Uterus (tissue), 4 donors: ENCODE results near the gene NDUFB10. TPM values are rescaled to one million over a fixed set of nuclear protein-coding genes. Genes with fewer than 3 reads are reported as not detected.

Experiments
- DNase-seq, 2 donors: peaks; one replicate each; pipeline ENCODE4 v3.0.0-alpha.2; 2019 to 2020
- H3K27ac ChIP-seq, 2 donors: fragments of 200-600 bp; sonication (generic); 1 replicate in 1 of 2; 2 replicates in 1 of 2; pipeline ENCODE4 v1.5.1; 2016 to 2018
- H3K27me3 ChIP-seq, 2 donors: fragments of 200-600 bp; sonication (generic); one replicate each; pipeline ENCODE4 v1.5.1; 2018 to 2019; ENCODE audit warnings: control low read depth in 1 of 2
- H3K36me3 ChIP-seq, 2 donors: fragments of 200-600 bp; sonication (generic); one replicate each; pipeline ENCODE4 v1.5.1; 2019; ENCODE audit warnings: control low read depth in 1 of 2
- H3K4me1 ChIP-seq, 2 donors: fragments of 200-600 bp; sonication (generic); one replicate each; pipeline ENCODE4 v1.5.1; 2018 to 2019; ENCODE audit warnings: control low read depth in 1 of 2
- H3K4me3 ChIP-seq, 2 donors: fragments of 200-600 bp; sonication (generic); 1 replicate in 1 of 2; 2 replicates in 1 of 2; pipeline ENCODE4 v1.5.1; 2018 to 2019; ENCODE audit warnings: mild to moderate bottlenecking in 1 of 2
- H3K9me3 ChIP-seq, 2 donors: fragments of 200-600 bp; sonication (generic); one replicate each; pipeline ENCODE4 v1.5.1; 2019; ENCODE audit warnings: control low read depth in 1 of 2
- POLR2A ChIP-seq, 2 donors: fragments of 450-650 bp; IDR thresholded peaks; one replicate each; pipeline ENCODE4 v1.6.1; 2016; ENCODE audit warnings: antibody characterized with exemption in 2 of 2, mild to moderate bottlenecking in 1 of 2, moderate library complexity in 1 of 2
- intact Hi-C: fragments of 100-400 bp; cut with DNase I; formaldehyde crosslinking; loops from one replicate; pipeline ENCODE4 v1.15.1; 2023; ENCODE audit warnings: low total_unique reads
- small RNA-seq: library from RNA; depleted of rRNA; stranded (forward); fragments of <200 nt; gene quantifications from one replicate; pipeline ENCODE3, GENCODE V24; 2016
- total RNA-seq, 4 donors: library from RNA; depleted of rRNA in 3 of 4; stranded (reverse); fragments of >200 nt in 3 of 4; gene quantifications; one replicate each; pipeline versions ENCODE4 v1.1.0 to v1.2.4, GENCODE V29; 2014 to 2023
- TF ChIP-seq, protein P1 (sequence below), 4 experiments: fragments of 200-600 bp in 2 of 4; fragments of 450-650 bp in 2 of 4; sonication (generic) in 2 of 4; IDR thresholded peaks; one replicate each; pipeline ENCODE4 v1.5.1; 2016 to 2019; ENCODE audit warnings: antibody characterized with exemption in 4 of 4, mild to moderate bottlenecking in 2 of 4, moderate library complexity in 1 of 4
- donor health status: DM: yes; HTN: yes; CAD: no.

The NDUFB10 gene
- total RNA-seq, 4 donors from 2014 or later, result 50.1 to 532 (median 78.0) TPM

DNA sequence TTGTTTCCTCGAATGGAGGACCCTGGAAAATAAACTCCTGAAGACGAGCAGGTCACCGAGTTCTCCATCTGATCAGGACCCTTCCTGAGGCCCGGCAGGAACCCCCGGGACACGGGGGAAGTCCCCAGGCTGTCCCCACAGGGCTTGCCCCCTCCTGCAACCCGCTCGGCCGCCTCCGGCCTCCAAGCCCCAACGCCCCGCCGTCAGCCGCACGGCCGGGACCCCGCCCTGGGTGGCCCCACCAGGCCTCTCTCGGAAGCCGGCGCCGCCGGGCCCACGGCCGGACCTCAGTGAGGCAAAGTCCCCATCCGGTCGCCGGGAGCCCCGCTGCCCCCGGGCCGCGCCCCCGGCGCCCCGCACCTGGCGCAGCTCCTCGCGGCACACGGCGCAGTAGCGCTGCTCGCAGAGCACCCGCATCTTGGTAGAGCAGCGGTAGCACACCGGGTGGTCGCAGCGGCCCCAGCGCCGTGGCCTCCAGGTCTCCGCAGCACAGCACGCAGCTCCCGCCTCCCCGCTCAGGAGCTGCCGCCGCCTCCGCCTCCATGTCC, 49.9 kb downstream of the NDUFB10 start:
- TF ChIP-seq, protein P1, sequence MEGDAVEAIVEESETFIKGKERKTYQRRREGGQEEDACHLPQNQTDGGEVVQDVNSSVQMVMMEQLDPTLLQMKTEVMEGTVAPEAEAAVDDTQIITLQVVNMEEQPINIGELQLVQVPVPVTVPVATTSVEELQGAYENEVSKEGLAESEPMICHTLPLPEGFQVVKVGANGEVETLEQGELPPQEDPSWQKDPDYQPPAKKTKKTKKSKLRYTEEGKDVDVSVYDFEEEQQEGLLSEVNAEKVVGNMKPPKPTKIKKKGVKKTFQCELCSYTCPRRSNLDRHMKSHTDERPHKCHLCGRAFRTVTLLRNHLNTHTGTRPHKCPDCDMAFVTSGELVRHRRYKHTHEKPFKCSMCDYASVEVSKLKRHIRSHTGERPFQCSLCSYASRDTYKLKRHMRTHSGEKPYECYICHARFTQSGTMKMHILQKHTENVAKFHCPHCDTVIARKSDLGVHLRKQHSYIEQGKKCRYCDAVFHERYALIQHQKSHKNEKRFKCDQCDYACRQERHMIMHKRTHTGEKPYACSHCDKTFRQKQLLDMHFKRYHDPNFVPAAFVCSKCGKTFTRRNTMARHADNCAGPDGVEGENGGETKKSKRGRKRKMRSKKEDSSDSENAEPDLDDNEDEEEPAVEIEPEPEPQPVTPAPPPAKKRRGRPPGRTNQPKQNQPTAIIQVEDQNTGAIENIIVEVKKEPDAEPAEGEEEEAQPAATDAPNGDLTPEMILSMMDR (IDR thresholded peaks at IDR 0.05), result no peak
- TF ChIP-seq POLR2A (IDR thresholded peaks at IDR 0.05), result no peak
- H3K4me1 ChIP-seq, result peaks cover 0 to 30% of the 10 kb centered on the region in 2 donors
- no peaks in the 10 kb centered on the region for H3K27me3 ChIP-seq
- peak overlapping the region; percentile 69 to 84 for H3K27ac ChIP-seq
- DNase-seq, result no peak
- peak overlapping the region; percentile 60 to 73 for H3K4me3 ChIP-seq
- H3K9me3 ChIP-seq, result no peaks in the 10 kb centered on the region
- intact Hi-C loops, result no loop called here
- no peaks in the 10 kb centered on the region for H3K36me3 ChIP-seq

DNA sequence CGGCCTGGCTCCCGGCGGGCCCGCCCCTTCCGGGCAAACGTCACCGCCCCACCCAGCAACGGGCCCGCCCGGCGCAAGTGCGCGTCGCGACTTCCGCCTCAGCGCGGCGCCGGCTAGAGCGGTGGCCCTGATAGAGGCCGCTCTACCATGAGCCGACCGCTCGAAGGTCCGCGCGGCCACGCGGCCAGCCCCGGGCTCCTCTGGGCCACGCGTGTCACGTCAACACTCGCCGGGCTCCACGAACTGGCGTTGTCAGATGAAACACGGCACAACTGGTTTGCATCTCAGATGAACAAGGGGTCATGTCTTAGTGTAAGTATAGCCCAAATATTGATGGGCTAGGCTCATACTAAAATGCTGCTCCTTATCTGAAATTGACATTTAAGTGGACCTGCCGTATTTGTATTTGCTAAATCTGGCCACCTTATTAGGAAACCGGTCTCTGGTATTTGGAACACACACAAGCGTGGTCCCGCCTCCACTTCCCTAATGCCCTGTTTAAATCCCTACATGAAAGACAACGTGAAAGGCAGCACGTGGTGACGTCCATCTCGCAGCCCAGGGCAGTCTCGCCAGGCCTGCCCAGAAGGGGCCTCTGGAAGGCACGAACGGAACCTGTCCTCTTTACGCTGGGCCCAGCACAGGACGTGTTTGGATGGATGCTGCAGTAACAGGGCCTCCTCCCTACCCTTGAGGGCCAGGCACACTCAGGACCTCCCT, 50.6 kb downstream of the NDUFB10 start, which contains the start of gene ZNF598:
TSS of gene ZNF598 (minus strand) at position 31 of the 720 bp plus-strand sequence.
- DNase-seq, result peak; percentile 70 to 83
- Histone ChIP-seq H3K36me3 (no peaks in the 10 kb centered on the region), H3K4me3 (peak within 1 kb of the TSS; percentile 67 to 73), H3K9me3 (no peaks in the 10 kb centered on the region), H3K27ac (peak within 1 kb of the TSS; percentile 84 to 88), H3K27me3 (no peaks in the 10 kb centered on the region), H3K4me1 (peaks cover 0 to 30% of the 10 kb centered on the region in 2 donors)
- TF ChIP-seq, protein P1 (IDR thresholded peaks at IDR 0.05), result peak in 2 of 4 experiments; percentile 10 to 32
- peak; percentile 66 to 87 for TF ChIP-seq POLR2A (IDR thresholded peaks at IDR 0.05)
- intact Hi-C loops, result no loop called here

Small RNA genes within 50 kb of the gene (small RNA-seq; reads per million reads assigned to genes)
- not detected for gene AC005363.2
- gene SNORA10, result not detected
- gene SNORA64, result not detected

Other genes starting within 250 kb of the NDUFB10 start
- 100 to 1,000 TPM in 1 of 4 donors, 10 to 100 TPM in 3; 35.3 to 208 (median 59.7) TPM for gene NME3, start 188.0 kb upstream of the NDUFB10 start, total RNA-seq
- 10 to 100 TPM in 2 of 4 donors, 1 to 10 TPM in 2; 2.6 to 28.2 (median 8.0) TPM for gene EME2, start 186.7 kb upstream of the NDUFB10 start, total RNA-seq
- 100 to 1,000 TPM in 1 of 4 donors, 10 to 100 TPM in 3; 37.3 to 158 (median 52.5) TPM for gene MRPS34, start 186.4 kb upstream of the NDUFB10 start, total RNA-seq
- 10 to 100 TPM; 24.8 to 67.4 (median 55.8) TPM for gene SPSB3, start 177.0 kb upstream of the NDUFB10 start, total RNA-seq
- gene NUBP2, start 176.6 kb upstream of the NDUFB10 start, total RNA-seq, result 10 to 100 TPM; 40.5 to 54.6 (median 47.2) TPM
- 1 to 10 TPM in 1 of 4 donors, under 1 TPM in 1, not detected in 2; 0.49 to 1.2 TPM for gene IGFALS, start 165.8 kb upstream of the NDUFB10 start, total RNA-seq
- gene HAGH, start 132.7 kb upstream of the NDUFB10 start, total RNA-seq, result 10 to 100 TPM; 22.9 to 75.3 (median 34.0) TPM
- 100 to 1,000 TPM in 1 of 4 donors, 10 to 100 TPM in 2, 1 to 10 TPM in 1; 3.5 to 115 (median 22.2) TPM for gene FAHD1, start 132.3 kb upstream of the NDUFB10 start, total RNA-seq
- under 1 TPM in 2 of 4 donors, not detected in 2; 0.48 to 0.76 TPM for gene MEIOB, start 87.4 kb upstream of the NDUFB10 start, total RNA-seq
- gene HS3ST6, start 41.1 kb upstream of the NDUFB10 start, total RNA-seq, result not detected
- 10 to 100 TPM in 2 of 4 donors, 1 to 10 TPM in 2; 5.6 to 21.2 (median 11.9) TPM for gene MSRB1, start 16.3 kb upstream of the NDUFB10 start, total RNA-seq
- gene RPL3L, start 4.8 kb upstream of the NDUFB10 start, total RNA-seq, result under 1 TPM in 1 of 4 donors, not detected in 3; 0.14 TPM
- 1,000 to 10,000 TPM in 3 of 4 donors, 100 to 1,000 TPM in 1; 982 to 2,205 (median 1,458) TPM for gene RPS2, start 5.3 kb downstream of the NDUFB10 start, total RNA-seq
- not detected for gene RNF151, start 7.3 kb downstream of the NDUFB10 start, total RNA-seq
- gene TBL3, start 12.5 kb downstream of the NDUFB10 start, total RNA-seq, result 10 to 100 TPM in 3 of 4 donors, 1 to 10 TPM in 1; 4.1 to 46.6 (median 27.4) TPM
- gene NOXO1, start 21.9 kb downstream of the NDUFB10 start, total RNA-seq, result 1 to 10 TPM in 1 of 4 donors, not detected in 3; 1.0 TPM
- 10 to 100 TPM in 1 of 4 donors, 1 to 10 TPM in 3; 2.6 to 20.8 (median 6.6) TPM for gene GFER, start 24.7 kb downstream of the NDUFB10 start, total RNA-seq
- 1 to 10 TPM in 1 of 4 donors, not detected in 3; 1.5 TPM for gene SYNGR3, start 30.4 kb downstream of the NDUFB10 start, total RNA-seq
- gene ZNF598, start 50.3 kb downstream of the NDUFB10 start, total RNA-seq, result 10 to 100 TPM; 16.9 to 50.0 (median 34.6) TPM
- 1 to 10 TPM in 1 of 4 donors, not detected in 3; 1.5 TPM for gene NPW, start 60.2 kb downstream of the NDUFB10 start, total RNA-seq
- gene NHERF2, start 67.4 kb downstream of the NDUFB10 start, total RNA-seq, result 10 to 100 TPM; 10.3 to 97.1 (median 33.1) TPM
- gene NTHL1, start 88.3 kb downstream of the NDUFB10 start, total RNA-seq, result 10 to 100 TPM; 18.8 to 58.4 (median 27.6) TPM
- 100 to 1,000 TPM in 2 of 4 donors, 10 to 100 TPM in 2; 53.8 to 347 (median 131) TPM for gene TSC2, start 88.4 kb downstream of the NDUFB10 start, total RNA-seq
- gene PKD1, start 176.4 kb downstream of the NDUFB10 start, total RNA-seq, result 100 to 1,000 TPM; 149 to 383 (median 197) TPM
- under 1 TPM in 1 of 4 donors, not detected in 3; 0.21 TPM for gene RAB26, start 189.1 kb downstream of the NDUFB10 start, total RNA-seq
- 10 to 100 TPM; 15.3 to 97.1 (median 51.7) TPM for gene TRAF7, start 196.2 kb downstream of the NDUFB10 start, total RNA-seq
- gene CASKIN1, start 237.1 kb downstream of the NDUFB10 start, total RNA-seq, result 1 to 10 TPM in 1 of 4 donors, under 1 TPM in 1, not detected in 2; 0.40 to 2.7 TPM
- gene MLST8, start 245.9 kb downstream of the NDUFB10 start, total RNA-seq, result 10 to 100 TPM in 3 of 4 donors, 1 to 10 TPM in 1; 9.3 to 32.8 (median 21.5) TPM